GM19463 (cell line): Measurements from ENCODE around the gene RARA.

Experiments
- ATAC-seq: cut with Tn5 transposase; IDR thresholded peaks from one replicate; pipeline ENCODE4 v1.9.1; 2021; ENCODE audit warnings: mild to moderate bottlenecking, moderate library complexity; ENCODE audit not compliant: unreplicated experiment

Gene RARA

DNA sequence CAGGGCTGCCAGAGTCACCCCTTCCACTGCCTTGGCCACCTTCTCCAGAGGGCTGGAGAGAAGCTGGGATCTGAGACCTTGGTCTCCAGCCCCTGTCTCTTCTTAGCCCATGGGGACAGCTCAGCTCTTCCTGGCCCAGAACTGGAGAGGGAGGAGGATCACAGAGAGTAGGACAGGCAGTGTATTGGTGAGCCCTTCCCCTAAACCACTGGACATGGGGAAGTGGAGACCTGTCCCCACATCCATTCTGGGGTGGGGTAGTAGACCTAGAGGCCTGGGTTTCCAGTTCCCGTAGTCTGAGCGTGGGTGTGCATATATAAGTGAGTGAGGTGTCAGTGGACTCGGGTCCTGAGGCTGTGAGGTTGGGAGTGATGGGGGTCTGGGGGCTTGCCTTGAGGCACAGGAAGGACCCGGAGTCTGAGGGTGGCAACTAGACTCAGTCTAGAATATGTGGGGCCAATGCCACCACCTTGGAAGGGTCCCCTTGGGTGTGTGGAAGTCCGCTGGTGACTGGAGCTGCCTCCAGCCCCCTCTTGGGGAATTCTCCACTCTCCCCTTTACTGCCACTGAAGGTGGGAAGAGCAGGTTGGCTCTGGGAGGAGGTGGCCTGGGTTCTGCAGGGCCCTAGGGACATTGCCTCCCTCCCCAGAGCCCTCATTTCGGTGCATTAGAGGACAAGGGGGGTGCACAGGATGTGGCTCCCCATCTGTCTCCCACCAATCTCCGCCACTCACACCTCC, 35.6 kb downstream of the RARA start:
- ATAC-seq: no peak

DNA sequence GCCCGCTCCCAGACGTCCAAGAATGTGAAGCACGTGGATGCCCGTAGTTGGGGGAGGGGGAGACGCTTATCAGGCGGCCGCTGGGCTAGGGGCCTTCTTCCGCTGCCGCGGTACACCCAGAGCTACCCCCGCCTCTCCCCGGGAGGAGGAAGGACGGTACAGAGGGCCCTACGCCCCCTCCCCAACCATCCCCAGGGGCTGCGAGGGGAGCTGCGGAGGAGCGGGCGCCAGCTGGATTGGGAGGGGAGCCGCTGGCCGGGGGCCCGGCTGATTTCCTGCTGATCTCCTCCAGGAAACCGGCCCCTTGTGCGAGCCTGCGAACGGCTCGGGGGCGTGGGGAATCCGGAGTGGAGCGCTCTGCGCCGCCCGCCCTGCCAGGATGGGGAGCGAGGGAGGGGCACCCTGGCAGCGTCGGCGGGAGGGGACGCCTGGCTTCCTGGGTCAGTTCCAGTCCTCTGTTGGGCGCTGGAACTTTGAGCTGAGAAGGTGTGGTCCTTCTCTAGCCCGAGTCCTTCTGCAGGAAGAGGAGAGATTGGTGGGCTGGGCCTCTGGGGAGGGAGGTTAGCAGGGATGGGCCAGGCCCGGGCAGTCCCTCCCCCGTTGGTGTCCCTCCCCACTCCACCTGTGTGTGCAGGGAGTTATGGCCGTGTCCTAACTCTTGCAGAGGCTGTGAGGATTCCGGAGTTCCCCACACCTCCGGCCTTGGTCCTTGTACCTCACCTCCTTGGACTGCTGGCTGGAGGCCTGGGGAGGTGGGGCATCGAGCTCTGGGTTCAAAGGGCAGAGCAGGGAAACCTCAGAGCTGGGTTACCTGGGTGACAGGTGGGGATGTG, 36.4 kb downstream of the RARA start:
- ATAC-seq: no peak

DNA sequence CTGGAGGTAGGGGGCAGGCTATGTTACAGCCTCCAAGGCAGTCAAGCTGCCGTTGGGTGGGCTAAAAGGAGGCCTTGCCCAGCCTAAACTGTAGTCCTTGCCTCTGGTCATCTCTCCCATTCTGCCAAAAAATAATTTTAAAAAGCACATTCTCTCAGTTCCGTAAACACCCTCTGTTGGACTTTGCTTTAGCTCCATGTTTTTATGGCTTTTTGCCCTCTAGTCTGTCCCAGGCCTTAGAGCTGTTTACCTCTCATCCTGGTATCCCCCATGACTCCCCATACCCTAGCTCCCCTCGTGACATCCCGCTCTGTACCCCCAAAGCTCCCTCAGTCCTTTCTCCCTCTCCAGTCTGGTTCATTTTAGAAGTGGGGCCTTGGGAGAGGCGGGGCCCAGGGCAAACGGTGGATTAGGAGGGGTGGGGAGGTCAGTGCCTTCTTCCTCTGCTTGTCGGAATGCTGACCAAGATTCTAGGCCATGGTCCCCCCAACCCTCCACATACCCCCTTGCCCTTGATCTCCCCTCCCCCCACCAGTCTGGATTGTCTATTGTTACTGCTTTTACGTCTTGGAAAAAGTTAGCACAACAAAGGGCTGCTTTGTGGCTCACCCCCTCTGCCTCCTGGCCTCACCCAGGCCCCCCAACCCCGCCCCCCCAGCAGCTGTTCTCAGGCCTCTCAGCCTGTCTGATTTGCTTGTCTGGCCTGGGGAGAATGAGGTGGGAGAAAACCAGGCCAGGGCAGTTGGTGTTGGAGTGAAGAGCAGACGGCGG, 37.2 kb downstream of the RARA start:
- no peak for ATAC-seq

DNA sequence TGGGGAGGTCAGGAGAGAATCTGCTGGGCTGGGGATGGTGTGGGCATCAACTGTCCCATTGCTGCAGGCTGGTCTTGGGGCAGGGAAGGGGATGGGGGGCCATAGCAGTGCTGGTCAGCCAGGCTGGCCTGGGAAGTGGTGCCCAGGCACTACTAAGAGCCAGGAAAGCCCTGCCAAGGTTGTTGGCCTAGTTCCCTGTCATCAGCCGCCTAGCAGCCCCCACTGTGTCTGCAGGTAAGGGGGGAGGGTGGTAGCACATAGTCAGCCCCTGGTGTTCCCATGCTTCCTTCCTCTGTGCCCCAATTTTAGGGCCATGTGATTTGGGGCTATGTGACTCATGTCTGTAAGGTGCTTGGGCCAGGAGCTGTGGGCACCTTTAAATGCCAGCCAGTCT, 37.8 kb downstream of the RARA start:
- ATAC-seq: no peak

DNA sequence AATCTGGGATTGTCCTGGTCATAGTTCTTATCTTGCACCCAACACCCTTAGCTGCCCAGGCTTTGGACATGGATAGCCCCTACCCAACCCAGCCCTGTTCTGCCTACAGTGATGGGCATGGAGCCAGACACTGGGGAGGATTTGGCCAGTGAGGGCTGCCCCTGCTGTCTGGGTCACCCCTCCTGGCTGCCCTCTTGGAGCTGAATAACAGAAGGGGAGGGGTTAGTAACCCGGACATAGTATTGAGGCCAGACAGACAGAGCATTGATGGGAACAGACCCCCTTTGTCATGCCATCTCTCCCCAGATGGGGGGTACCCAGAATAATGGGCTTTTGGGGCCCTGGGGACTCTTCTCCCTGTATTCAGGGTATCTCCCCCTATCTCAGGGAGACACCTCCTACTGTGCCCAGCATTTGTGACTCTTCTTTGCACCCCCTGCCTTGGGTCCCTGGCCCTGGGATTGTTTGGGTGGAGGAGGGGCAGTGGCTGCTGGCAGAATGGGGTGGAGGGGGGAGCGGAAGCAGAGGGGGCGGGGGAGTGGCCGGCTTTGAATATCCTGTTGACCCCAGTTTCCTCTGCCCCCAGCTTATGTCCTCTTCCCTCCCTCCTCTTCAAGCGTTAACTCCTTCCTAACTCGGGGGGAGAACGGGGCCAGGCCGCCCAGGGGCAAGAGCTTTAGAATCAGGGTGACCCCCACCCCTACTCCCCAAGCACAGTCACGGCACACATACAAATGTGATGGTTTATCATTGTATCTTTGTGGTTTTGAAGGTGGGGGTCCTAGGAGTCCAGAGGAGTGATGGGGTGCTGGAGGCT, 38.5 kb downstream of the RARA start:
- no peak for ATAC-seq

DNA sequence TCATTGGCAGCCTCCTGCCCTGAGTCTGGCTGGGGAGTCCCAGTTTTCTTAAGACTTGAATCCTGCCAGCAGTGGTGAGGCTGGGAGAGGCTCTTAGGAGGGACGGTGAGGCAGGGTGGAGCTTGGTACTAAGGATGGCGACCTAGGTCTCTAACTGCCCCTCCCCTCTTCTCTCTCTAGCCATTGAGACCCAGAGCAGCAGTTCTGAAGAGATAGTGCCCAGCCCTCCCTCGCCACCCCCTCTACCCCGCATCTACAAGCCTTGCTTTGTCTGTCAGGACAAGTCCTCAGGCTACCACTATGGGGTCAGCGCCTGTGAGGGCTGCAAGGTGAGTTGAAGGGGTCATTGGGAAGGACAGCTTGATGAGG, 39.1 kb downstream of the RARA start:
- ATAC-seq: no peak

DNA sequence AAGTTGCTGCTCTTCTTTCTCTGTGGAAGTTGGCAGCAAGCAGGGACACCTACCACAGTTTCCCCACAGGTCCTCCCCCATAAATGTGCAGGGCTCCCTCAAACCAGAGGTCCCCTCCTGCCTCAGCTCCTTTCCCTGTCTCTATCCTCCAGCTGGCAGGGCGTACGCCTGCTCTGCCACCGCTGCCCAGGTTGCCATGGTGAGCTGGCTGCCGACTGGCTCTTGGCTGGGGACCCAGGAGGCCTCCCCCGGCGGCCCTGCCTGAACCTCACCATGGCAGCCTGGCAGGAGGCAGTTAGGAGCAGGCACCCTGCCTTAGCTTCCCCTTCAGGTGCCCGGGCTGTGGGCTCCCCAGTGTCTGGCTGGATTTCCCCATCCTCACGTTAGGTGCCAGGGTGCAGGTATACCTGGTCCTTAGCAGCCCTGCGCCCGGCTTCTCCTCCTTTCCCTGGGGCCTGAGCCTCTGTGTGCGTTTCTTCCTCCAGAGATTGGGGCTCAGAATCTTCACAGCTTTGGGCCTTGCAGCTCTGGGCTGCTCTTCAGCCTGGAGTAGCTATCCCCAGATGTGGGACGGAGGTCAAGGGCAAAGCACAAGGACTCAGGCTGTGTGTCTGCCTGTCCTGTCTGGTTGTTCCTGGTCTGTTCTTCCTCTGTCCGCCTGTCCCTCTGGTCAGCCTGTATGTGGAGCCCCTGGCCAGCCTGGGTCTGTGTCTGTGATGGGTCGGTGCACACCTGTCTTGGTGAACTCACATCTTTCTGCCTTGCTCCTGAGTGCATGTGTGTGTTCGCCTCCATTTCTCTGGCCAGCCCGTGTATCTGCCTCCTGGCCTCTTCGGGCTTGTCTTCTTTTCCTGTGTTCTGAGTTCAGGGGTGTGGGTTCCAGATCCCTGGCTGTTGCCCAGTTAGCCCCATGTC, 39.8 kb downstream of the RARA start:
- no peak for ATAC-seq

DNA sequence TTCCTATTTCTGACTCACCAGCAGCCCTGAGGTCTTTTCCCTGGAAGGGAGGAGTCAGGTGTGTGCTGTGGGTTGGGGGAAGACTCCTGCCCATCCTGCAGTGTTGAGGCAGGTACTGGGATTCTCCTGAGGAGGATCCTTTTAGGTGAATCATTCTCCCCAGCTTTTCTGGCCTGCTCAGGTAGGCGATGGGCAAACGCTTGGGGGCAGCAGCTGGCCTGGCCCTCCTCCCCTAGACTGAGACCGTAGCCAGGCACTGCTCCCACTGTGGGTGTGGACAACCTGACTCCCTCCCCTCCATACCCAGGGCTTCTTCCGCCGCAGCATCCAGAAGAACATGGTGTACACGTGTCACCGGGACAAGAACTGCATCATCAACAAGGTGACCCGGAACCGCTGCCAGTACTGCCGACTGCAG, 40.5 kb downstream of the RARA start:
- no peak for ATAC-seq

DNA sequence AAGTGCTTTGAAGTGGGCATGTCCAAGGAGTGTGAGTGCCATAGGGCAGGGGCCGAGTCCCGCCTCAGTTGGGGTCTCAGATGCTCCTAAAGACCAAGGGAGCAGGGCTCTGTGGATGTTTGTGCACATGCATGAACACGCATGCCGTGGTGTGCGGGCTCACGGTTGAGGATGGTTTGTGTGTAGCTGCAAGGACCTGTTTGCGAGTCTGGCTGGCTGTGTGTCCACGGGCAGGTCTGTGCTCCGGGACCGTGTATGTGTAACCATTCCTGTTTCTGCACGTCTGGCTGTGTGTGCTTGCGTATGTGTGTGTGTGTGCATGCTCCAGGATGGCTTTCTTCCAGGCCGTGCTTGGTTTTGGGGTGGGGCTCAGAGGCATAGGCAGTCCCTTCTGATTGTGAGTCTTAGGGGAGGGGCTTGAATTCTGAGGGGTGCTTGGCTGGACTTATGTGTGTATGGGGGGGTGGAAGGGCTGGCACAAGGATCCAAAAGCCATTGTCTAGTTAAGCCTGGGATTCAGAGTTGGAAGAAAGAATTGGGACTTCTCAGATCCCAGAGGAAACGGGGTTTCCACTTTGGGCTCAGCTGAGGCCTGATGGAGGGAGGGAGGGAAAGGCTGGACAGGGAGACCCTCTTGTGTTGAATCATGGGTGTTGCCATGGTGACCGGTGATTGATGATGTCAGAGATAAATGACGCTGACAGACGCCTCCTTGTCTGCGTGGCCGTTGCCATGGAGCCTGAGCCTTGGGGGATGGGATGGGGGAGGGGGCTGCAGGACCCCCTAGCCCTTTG, 41.1 kb downstream of the RARA start:
- no peak for ATAC-seq

DNA sequence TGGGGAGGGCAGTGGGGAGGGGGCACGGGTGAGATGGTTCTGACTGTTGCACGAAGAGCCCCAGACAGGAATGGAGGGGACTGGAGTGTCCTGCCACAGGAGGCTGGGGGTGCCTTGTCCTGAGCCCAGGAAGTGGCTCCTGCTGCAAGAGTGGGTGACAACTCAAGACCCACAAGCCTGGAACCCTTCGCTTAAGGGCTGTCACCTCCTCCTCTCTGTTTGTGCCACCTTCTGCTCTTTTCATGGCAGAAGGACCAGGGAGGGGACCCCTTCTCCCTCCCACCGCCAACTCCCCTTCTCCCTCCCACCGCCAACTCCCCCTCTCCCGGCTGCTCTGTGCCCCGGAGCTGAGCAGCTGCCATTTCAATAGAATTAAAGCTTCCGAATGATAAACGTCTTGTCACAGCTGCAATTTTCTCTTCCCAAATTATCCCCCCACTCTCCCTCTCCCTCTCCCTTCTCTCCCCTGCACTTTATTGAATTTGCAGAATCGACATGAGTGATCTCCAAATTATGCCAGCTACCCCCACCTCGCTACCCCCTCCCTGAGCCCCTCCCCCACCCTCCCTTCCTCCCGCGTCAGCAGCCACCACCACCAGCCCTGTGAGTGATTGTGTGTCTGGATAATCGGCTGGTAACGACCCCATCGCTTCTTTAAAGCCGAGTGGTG, 41.8 kb downstream of the RARA start:
- no peak for ATAC-seq

DNA sequence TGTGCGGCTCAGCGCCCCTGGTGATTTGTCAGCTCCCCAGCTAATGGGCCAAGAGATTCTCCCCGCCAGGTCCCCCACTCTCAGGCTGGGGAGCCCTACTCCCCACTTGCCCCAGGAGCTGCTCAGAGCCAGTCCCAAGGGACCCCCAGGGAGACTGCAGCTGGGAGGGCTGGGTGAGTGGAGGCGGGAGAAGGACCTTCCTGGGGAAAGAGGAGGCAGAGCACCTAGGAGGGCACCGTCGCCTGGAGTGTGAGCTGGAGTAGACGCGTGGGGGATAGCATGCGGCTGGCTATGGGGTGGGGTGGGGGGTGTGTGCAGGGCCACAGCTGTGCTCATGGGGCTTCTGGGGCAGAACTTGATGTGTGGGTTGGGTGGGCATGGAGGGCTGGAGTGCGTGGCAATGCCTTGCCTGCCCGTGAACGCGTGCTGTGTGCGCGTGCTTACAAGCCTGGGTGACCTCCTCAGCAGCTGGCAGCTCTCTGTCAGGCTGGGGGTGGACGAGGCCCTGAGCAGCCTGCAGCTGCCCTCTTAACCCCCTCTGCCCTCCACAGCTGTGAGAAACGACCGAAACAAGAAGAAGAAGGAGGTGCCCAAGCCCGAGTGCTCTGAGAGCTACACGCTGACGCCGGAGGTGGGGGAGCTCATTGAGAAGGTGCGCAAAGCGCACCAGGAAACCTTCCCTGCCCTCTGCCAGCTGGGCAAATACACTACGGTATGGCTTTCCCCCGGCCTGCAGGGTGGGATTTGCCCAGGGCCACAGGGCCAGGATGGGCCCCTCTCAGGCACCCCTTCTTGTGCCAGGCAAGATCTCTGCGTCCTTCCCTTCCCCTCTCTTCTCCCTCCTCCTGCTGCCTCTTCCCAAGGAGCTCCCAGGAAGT, 42.6 kb downstream of the RARA start:
- no peak for ATAC-seq

DNA sequence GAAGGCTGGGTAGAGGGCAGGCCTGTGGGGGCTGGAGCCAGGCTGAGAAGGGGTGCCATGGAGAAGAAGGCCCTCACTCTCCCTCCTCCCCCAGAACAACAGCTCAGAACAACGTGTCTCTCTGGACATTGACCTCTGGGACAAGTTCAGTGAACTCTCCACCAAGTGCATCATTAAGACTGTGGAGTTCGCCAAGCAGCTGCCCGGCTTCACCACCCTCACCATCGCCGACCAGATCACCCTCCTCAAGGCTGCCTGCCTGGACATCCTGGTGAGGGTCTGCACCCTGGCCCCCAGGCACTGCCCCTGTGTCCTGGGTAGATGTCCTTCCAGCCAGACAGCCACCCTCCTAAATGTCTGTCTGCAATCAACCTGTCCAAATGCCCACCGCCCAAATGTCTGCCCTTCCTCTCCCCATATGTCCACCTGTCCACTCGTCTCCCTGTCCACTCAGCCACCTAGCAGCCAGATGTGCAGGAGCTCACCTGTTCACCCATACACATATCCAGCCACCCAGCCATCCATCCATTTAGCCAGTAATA, 43.3 kb downstream of the RARA start:
- ATAC-seq: no peak

DNA sequence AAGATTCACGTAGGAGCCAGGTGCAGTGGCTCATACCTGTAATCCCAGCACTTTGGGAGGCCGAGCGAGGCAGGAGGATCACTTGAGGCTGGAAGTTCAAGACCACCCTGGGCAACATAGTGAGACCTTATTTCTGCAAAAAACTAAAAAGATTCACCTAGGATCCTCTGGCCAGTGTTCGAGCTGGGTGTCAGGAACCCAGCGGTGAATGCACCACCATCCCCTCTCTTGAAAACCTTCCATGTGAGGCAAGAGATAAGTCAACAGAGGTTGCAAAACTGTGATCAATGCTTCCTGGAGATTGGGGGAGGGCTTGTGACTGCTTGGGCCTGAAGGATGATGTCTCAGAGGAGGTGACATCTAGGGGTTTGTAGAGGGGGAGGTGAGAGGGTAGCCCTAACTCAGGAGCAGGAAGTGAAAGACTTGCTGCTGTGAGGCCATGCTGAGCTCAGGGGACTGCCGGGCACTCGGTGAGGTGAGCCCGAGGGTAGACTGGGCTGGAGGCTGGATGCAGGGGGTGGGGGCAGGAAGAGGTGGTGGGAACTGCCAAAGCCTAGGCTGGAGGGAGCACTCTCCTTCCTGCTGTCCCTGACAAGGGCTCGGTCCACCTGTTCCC, 43.9 kb downstream of the RARA start:
- no peak for ATAC-seq

DNA sequence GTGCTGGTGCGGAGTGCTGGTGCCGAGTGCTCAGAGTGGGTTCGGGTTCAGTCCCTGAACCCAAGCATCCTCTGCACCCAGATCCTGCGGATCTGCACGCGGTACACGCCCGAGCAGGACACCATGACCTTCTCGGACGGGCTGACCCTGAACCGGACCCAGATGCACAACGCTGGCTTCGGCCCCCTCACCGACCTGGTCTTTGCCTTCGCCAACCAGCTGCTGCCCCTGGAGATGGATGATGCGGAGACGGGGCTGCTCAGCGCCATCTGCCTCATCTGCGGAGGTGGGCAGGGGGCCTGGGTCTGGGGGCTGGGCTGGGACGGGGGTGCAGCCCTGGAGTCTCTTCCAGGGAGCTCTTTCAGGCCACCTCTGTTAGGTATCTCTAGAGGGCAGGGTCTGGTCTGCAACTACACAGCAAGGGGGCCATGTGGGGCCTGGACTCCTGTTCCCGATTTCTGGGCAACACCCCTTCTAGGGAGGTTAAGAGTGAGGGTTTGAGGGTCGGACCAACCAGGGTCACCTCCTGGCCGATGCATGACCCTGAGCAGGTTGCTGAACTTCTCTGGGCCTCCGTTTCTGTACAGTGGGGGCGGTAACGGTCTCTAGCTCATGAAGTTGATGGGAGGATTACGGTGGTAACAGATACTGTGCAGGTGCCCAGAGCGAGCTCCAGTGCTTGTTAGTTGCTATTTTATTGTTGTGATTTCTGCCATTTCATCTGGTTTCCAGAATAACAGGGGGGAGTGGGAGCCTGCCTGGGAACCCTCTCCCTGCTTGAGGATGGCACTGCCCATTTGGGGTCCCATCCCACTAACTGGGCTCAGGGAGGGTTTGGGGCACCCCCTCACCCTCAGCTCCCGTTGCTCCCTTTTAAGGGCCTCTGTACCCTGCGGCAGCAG, 45.5 kb downstream of the RARA start:
- ATAC-seq: no peak

DNA sequence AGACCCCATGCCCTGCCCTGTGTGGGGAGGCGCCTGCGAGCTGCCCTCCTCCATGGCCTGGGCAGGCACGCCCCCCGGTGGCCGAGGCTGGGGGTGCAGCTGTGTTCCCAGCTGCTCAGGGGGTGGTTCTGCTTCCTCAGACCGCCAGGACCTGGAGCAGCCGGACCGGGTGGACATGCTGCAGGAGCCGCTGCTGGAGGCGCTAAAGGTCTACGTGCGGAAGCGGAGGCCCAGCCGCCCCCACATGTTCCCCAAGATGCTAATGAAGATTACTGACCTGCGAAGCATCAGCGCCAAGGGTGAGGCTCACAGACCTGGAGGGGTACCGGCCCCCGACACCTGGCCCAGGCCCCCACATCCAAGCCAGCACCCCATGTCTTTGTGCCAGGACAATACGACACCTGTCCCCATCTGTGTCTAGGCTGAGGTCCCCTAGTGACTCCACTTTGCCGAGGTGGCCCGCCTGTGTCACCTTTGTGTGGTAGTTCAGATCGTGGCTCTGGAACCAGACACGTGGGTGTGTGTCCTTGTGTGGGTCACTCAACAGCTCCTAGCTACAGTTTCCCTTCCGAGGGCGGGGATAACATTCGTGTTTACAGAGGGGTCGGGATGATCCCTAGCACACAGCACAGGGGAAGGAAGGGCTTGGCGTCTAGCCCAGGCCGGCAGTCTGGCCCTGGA, 46.3 kb downstream of the RARA start:
- ATAC-seq: no peak
